DMS114 treated with DMSO at 0.1 percent for 48 hours (cell line): Measurements from ENCODE around the gene TUBG2.

Source experiments
- DNase-seq: peaks from one replicate; lab custom pipeline; 2025; ENCODE audit not compliant: unreplicated experiment; lab: John Stamatoyannopoulos, UW

TUBG2 gene

DNA sequence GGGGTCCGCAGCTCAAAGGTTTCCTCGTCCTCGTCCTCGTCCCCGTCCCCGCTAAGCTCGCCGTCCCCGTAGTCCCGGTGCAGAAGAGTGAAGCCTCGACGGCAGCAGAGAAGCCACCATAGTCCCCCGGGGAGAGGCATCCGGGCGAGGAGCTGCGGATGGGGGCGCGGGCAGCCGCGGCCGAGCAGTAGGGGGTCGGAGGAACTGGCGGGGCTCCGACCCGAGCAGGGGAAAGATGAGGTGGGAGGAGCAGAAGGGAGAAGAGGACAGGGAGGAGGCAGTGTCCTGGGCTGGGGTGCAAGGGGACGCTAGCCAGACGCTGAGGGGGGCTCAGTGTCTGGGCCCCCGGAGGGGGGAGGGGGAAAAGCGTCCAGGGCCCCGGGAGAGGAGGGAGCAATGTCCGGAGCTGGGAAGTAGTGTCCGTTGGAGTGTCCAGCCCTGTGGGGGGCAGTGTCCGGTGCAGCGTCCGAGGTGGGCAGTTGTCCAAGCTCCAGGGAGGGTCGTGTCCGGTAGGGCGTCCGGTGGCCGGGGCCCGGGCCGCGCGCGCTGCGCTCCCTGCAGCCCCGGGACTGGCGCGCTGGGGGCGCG lies 17.4 kb downstream of the TUBG2 start, which contains the start of gene PLEKHH3:
TSS of gene PLEKHH3 (minus strand) at position 571 of the 588 bp plus-strand sequence. CDS start at position 140, 431 bp downstream.
- DNase-seq = no peak

- DNase-seq = peak; percentile 97
Observed at GRCh38 chr17:42677012-42677857, 18.2 kb downstream of the TUBG2 start.

DNA sequence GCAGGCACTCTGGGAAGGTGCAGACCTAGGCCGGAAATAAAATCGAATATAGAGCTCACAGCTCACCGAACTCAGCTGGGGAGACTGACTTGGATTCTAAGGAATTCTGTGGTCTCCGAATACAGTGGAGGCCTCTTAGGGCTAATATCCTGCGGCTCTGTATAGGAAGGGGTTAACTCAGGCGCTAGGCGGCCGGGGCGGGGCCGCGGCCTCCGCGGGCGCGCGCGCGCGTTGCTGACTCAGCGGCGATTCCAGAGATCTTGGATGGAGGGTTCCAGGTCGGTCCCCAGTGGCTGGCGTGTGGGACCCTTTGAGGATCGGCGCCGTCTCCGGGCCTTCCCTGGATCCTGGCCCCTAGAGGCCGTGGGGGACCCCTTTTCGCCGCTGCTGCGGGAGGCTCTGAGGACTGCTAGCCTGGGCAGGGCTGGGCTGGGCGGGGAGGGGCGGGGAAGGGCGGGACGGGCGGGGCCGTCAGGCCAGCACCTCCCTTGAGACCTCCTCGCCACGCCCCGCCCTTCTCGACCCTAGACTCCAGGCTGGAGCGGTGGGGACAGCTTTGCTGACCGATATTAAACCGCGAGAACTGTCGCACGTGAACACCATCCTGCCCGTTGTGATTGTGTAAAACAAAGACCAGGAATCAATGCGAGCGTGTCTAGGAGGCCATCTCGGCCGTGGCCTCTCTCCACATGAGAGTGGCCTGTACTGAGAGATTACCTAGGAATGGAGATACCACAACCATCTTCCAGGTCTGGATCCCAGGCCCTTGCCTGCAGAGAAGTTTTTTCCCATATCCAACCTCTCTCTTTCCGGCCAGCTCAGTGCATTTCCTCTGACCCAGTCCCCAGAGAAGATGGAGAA lies 19.1 kb downstream of the TUBG2 start:
- peak; percentile 80 for DNase-seq

DNA sequence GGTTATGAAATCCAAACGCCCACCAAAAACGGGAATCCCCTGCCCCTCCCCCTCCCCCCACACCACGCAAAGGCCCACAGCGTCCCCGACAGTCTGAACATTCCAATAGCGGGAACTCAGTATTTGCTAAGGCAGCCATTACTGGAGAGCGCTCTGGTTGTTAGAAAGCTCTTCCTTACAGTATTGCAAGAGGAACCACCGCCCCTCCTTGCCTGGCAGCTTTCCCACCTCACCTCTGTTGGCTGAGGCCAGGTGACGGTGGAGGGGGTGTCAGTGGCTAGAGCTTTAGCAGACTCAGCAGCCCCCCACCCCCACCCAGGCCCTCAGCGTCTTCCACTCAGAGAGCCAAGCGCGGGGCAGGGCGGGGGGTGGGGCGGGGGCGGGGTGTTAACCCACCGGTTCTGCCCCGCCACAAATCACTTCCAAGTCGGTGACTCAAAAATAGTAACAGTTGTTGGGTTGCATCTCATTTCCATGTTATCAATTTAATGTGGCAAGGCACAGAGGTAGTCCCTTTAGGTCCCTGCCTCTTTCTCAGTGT lies 19.9 kb downstream of the TUBG2 start:
- DNase-seq = no peak

- no peak for DNase-seq
Observed at GRCh38 chr17:42679492-42680330, 20.6 kb downstream of the TUBG2 start.

DNA sequence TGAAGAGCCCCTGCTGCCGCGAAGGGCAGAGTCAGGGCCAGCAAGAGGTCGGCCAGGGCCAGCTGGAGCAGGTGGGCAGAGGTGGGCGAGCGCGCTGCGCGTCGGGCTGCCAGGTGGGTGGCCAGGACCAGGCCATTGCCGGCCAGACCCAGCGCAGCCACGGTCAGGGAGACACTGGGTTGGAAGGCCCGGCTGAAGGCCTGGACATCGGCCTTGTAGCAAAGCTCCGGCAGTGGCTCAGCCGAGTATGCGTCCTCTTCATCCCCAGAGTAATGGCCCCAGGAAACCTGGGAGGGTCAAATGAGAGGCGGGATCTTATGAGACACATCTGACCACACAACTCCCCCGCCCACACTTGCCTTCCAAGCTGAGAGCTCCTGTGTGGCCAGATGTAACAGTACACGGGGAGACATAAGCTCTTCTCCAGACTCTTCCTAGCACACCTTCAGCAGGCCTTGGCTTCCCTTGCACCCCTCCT lies 21.3 kb downstream of the TUBG2 start:
- DNase-seq = no peak

- DNase-seq = peak; percentile 30
Observed at GRCh38 chr17:42681976-42682721, 23.1 kb downstream of the TUBG2 start, which contains the start of gene CNTNAP1. TSS of gene CNTNAP1 (plus strand) at chr17:42682531. CDS start at chr17:42682830, 299 bp downstream.

DNA sequence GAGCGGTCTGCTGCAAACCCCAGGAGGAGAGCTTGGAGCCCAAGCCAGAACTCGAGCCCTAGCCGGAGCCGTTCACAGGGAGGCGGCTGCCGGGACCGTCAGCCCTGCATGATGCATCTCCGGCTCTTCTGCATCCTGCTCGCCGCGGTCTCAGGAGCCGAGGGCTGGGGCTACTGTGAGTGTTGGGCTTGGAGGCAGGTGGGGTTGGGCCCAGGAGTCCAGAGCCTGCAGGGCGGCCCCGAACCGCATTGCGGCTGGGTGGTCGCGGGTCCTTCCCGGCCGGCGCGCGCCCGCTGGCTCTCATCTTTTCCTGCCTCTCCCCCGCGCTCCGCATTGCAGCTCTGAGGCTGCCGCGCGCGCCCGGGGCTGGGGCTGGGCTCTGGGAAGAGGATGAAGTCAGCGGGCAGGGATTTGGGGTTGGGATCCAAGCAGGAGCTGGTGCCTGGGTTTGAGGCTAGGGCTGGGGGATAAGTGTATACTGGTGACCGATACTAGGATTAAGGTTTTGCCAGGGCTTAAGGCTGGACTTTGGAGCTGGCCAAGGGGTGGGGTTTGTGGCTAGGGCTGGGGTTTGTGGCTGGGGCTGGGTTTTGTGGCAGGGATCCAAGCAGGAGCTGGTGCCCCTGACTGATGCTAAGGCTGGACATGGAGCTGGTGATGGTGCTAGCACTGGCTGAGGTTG lies 23.8 kb downstream of the TUBG2 start:
- no peak for DNase-seq

GRCh38 chr17:42683407-42684034 lies 24.4 kb downstream of the TUBG2 start:
- no peak for DNase-seq

DNA sequence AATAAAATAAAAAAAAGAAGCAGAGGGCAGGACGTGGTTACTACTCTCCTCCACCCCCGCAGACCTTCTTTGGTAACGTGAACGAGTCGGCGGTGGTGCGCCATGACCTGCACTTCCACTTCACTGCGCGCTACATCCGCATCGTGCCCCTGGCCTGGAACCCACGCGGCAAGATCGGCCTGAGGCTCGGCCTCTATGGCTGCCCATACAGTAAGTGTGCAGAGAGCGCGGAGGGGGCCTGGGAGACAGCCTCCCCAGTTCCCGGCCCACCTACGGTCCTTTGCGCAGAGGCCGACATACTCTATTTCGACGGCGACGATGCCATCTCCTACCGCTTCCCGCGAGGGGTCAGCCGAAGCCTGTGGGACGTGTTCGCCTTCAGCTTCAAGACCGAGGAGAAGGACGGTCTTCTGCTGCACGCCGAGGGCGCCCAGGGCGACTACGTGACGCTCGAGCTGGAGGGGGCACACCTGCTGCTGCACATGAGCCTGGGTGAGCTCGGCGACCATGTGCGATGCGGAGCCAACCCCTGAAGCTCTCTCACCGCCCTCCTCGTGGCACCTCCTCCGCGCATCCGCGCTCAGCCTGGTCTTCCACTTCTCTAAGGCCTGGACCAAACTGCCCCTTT lies 26.0 kb downstream of the TUBG2 start:
- DNase-seq = no peak

- no peak for DNase-seq
Observed at GRCh38 chr17:42685831-42686230, 26.7 kb downstream of the TUBG2 start.

GRCh38 chr17:42686520-42687128 lies 27.5 kb downstream of the TUBG2 start:
- no peak for DNase-seq

DNA sequence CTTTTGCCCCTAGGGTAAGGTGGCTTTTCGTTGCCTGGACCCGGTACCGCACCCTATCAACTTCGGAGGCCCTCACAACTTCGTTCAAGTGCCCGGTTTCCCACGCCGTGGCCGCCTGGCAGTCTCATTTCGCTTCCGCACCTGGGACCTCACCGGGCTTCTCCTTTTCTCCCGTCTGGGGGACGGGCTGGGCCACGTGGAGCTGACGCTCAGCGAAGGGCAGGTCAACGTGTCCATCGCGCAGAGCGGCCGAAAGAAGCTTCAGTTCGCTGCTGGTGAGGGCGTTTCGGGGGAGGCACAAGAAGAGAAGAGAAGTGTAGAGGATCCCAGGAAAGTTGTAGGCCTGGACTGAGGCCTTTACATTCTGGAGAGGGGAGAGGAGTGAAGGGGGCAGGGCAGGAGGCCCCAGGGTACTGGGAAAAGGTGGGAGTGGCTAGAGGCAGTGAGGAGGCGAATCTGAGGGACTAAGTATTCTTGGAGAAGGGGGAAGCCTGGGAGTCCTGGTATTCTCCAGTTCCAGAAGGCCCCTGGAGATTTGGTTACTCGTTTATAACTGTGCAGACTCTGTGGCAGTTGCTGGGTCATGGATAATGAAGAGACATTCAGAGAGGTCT lies 28.7 kb downstream of the TUBG2 start:
- DNase-seq = no peak

DNA sequence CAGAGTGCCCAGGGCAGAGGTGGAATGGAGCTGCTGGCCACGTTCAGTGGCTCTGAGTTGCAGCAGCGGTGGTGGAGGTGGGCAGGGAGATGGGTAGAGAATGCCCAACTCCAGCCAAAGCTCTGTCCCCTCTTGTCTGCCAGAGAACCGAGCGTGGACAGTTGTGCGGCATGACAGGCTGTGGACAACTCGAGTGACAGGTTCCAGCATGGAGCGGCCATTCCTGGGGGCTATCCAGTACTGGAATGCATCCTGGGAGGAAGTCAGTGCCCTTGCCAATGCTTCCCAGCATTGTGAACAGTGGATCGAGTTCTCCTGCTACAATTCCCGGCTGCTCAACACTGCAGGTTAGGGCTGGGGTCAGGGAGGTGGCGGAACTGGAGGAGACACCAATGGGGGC lies 31.5 kb downstream of the TUBG2 start:
- DNase-seq = no peak

DNA sequence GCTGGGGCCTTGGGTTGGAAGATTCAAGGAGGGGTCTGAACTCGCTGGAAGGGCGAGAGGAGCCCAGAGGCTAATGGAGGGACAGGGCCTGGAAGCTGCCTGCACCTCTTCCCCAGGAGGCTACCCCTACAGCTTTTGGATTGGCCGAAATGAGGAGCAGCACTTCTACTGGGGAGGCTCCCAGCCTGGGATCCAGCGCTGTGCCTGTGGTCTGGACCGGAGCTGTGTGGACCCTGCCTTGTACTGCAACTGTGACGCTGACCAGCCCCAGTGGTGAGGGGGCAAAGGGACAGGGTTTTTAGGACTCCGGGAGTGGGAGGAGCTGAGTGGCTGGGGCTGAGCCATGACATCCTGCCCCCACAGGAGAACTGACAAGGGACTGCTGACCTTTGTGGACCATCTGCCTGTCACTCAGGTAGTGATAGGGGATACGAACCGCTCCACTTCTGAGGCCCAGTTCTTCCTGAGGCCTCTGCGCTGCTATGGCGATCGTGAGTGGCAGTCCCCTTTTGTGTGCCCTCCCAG lies 32.0 kb downstream of the TUBG2 start:
- DNase-seq = no peak

- DNase-seq = no peak
Observed at GRCh38 chr17:42692489-42692888, 33.4 kb downstream of the TUBG2 start.

GRCh38 chr17:42694524-42694923 lies 35.4 kb downstream of the TUBG2 start:
- no peak for DNase-seq
